A549 treated with CpdA at 1 μM for 4 hours (cell line): Measurements from ENCODE around the gene SMG1. TPM values are rescaled to one million over a fixed set of nuclear protein-coding genes. Genes with fewer than 3 reads are reported as not detected.

Experiments used
- total RNA-seq: library from RNA; stranded (reverse); fragments of 200-300 nt; extraction: Qiagen RNA extraction; gene quantifications from 5 replicates; pipeline ENCODE4 v1.2.3, GENCODE V29; 2022; ENCODE audit warnings: low read depth

Gene SMG1
- total RNA-seq = 15.8 to 24.4 TPM (median 22.5 TPM) in 5 replicates

GRCh38 chr16:18925986-18926865, at the start of gene SMG1:
SMG1 (minus strand) TSS chr16:18926408; CDS start chr16:18926041, 367 bp downstream.

GRCh38 chr16:18801145-18801972, 124.8 kb downstream of the SMG1 start, which contains the start of gene ARL6IP1:
ARL6IP1 (minus strand) TSS chr16:18801549; CDS start chr16:18801466, 83 bp downstream.

GRCh38 chr16:18789850-18790706, 136.1 kb downstream of the SMG1 start, which contains the start of gene RPS15A:
RPS15A (minus strand) TSS chr16:18790334; CDS start chr16:18789113, 1,221 bp downstream.

Other genes with a start within 250 kb of the SMG1 start
- 2,310 to 2,663 TPM (median 2,489 TPM) in 5 replicates for gene RPS15A, start 136.1 kb downstream of the SMG1 start, total RNA-seq
- gene ARL6IP1, start 124.9 kb downstream of the SMG1 start, total RNA-seq = 273 to 527 TPM (median 295 TPM) in 5 replicates
- gene TMC7, start 57.5 kb upstream of the SMG1 start, total RNA-seq = 6.6 to 10.3 TPM (median 8.8 TPM) in 5 replicates
- gene COQ7, start 141.2 kb upstream of the SMG1 start, total RNA-seq = 25.0 to 28.0 TPM (median 25.6 TPM) in 5 replicates
- gene ITPRIPL2, start 187.6 kb upstream of the SMG1 start, total RNA-seq = 11.9 to 18.2 TPM (median 14.5 TPM) in 5 replicates
- gene SYT17, start 241.8 kb upstream of the SMG1 start, total RNA-seq = 9.7 to 13.3 TPM (median 11.9 TPM) in 5 replicates